ENCODE measurements around the gene ACACB. TPM values are rescaled to one million over a fixed set of nuclear protein-coding genes. Genes with fewer than 3 reads are reported as not detected.
A peak's percentile ranks its signal among the peaks of the same experiment; 100 is the strongest.

Gene ACACB
- total and polyA plus RNA-seq, 8 donors, result 12.5 to 21.3 (median 15.8) TPM

- ATAC-seq, result no peak
- Histone ChIP-seq H3K36me3 (no peaks in the 10 kb centered on the region), H3K27ac (no peak overlapping the region), H3K9me3 (no peaks in the 10 kb centered on the region), H3K4me1 (peaks cover 3 to 25% of the 10 kb centered on the region in 2 donors), H3K27me3 (no peaks in the 10 kb centered on the region), H3K4me3 (no peak overlapping the region)
- no peak for TF ChIP-seq CTCF (IDR thresholded peaks at IDR 0.05)
- intact Hi-C loops (cut with DNase I), result no loop called here
- no peak for DNase-seq
These were observed 39.6 kb downstream of the ACACB start for GRCh38 chr12:109156036-109156435.

- intact Hi-C loops (cut with DNase I), result no loop called here
- Histone ChIP-seq H3K27ac (no peak overlapping the region), H3K9me3 (no peaks in the 10 kb centered on the region), H3K4me1 (peaks cover 3 to 25% of the 10 kb centered on the region in 2 donors), H3K36me3 (no peaks in the 10 kb centered on the region), H3K4me3 (no peak overlapping the region), H3K27me3 (no peaks in the 10 kb centered on the region)
- ATAC-seq (no peak), DNase-seq (no peak)
- TF ChIP-seq CTCF (IDR thresholded peaks at IDR 0.05), result no peak
These were observed 40.2 kb downstream of the ACACB start for GRCh38 chr12:109156586-109156985.

- no peak for TF ChIP-seq CTCF (IDR thresholded peaks at IDR 0.05)
- ATAC-seq (no peak), DNase-seq (peak in 2 of 4 donors; percentile 19 to 44)
- Histone ChIP-seq H3K27me3 (no peaks in the 10 kb centered on the region), H3K4me1 (peaks cover 3 to 27% of the 10 kb centered on the region in 2 donors), H3K36me3 (no peaks in the 10 kb centered on the region), H3K4me3 (no peak overlapping the region), H3K9me3 (no peaks in the 10 kb centered on the region), H3K27ac (peak overlapping the region in 1 of 2 donors; percentile 15)
- intact Hi-C loops (cut with DNase I), result no loop called here
These were observed 41.6 kb downstream of the ACACB start for GRCh38 chr12:109157986-109158385.

- DNase-seq (no peak), ATAC-seq (no peak)
- intact Hi-C loops (cut with DNase I), result no loop called here
- Histone ChIP-seq H3K4me1 (peaks cover 3 to 15% of the 10 kb centered on the region in 2 donors), H3K27ac (no peak overlapping the region), H3K9me3 (no peaks in the 10 kb centered on the region), H3K27me3 (no peaks in the 10 kb centered on the region), H3K4me3 (no peak overlapping the region), H3K36me3 (no peaks in the 10 kb centered on the region)
- no peak for TF ChIP-seq CTCF (IDR thresholded peaks at IDR 0.05)
These were observed 44.0 kb downstream of the ACACB start for GRCh38 chr12:109160433-109160832.

GRCh38 chr12:109160873-109161272 lies 44.5 kb downstream of the ACACB start:
- DNase-seq (no peak), ATAC-seq (peak; percentile 40)
- intact Hi-C loops (cut with DNase I), result no loop called here
- no peak overlapping the region for H3K27ac ChIP-seq
- no peaks in the 10 kb centered on the region for H3K9me3 ChIP-seq
- TF ChIP-seq CTCF (IDR thresholded peaks at IDR 0.05), result no peak
- H3K4me3 ChIP-seq, result no peak overlapping the region
- H3K36me3 ChIP-seq, result no peaks in the 10 kb centered on the region
- H3K4me1 ChIP-seq, result peaks cover 3 to 13% of the 10 kb centered on the region in 2 donors
- no peaks in the 10 kb centered on the region for H3K27me3 ChIP-seq
